HG03565 (cell line): ENCODE measurements around the gene TMEM131.

Experiments
- ATAC-seq: cut with Tn5 transposase; IDR thresholded peaks from one replicate; pipeline ENCODE4 v1.9.1; 2021; ENCODE audit warnings: mild to moderate bottlenecking, moderate library complexity; ENCODE audit not compliant: unreplicated experiment

TMEM131 gene

DNA sequence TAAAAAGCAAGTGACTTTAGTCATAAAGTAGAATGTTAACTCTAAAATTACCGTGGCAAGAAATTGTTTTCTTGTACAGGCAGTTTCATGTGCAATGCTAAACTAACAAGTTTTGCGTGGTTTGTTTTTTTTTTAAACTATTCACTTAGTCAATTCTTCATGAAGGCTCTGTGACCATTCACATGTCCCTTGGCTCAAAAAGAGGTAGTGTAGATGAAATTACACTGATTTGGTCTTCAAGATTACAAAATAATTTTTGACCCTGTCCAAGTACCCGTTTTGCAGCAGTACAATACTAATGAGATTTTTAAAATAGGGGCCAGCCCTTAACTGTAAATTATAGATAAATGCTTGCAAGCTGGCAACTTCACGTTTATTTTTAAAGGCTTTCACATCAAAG is 1.3 kb downstream of the TMEM131 start:
- ATAC-seq = no peak

DNA sequence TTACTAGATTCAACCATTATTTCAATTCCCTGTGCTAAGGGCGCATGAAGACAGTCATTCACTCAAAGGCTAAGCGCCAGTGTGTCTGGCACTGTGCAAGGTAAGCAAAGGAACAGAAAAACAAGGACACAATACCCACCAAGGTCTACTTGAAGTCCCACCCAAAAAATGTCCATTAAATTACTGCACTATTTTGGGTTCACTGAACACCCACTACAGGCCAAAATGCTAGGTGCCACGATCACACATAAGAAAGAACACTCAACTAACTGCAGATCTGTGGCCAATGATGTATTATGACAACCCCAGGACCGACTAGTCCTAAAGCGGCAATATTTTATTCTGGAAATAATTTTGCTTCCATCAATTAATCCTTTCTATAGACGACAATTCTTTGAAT is 1.8 kb downstream of the TMEM131 start:
- ATAC-seq = no peak

DNA sequence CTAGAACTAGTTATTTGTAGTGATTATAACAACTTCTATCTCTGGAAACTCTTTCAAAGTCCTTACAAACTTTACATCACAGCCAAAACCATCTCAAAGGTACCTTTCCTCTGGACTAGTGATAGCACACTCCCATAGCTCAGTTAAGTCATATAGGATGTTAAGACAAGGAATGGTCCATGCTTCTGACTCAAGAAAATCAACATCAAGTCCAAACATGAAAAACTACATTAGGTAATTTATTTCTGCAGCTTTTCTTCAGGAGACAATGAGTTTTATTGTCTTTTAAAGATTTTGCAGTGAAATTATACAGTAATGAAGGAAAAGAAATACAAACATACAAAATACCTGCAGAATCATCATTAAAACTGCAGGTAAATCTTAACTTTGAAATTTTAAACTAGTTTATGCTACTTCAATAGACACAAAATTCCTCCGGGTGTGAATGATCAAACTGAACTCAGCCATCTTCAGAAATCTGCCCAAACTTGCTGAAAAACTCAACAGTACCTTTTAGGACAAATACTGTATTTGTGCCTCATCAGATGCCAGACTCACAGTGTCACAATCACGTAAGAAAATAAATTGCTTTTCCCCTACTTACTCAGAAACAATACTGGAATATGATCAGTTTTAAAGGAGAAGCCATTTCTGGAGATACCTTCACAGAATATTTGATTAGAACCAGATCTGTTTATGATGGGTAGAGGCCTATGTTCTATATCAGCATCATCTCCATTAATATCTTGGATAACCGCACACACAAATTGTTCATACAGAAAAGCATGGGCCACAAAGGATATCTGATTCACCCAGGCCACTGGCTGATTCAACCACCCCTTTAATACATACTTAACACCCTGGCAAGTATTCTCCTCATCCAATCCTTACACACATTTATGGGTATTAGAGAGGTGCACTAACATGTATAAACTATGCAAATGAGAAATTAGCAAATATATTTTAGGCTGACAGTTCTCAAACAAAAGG is 2.6 kb downstream of the TMEM131 start:
- no peak for ATAC-seq

DNA sequence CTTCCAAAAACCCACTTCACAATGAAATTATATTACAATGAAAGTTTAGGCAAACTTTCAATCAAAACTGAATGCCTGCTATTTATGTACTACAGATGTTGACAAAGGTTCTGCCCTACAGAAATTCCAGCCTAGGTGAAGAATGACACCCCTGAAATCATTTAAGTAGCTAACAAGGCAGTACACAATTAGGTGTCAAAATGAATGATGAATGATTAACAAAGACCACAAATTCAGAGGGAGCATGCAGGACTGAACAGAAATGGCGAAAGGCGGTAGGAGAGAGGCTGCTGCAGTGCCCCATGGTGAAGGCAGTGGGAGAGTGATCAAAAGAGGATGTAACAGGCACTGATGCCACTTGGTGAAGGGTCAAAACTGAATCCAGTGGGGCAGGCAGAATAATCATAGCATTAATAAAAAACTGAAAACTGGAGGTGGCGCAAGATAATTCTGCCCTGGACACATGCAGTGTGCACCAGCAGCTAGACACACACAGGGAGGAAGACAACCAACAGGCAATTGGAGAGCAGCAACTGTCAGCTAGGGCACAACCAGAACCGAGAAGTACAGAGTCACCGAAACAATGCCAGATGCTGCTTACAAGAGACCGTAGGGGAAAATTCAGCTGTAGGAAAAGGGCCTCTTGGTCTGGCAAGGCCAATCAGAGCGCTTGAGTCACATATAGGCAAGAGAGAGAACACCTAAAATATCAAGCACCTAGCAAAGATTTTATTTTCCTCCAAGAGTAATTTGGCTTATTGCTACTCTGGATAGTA is 4.5 kb downstream of the TMEM131 start:
- no peak for ATAC-seq

DNA sequence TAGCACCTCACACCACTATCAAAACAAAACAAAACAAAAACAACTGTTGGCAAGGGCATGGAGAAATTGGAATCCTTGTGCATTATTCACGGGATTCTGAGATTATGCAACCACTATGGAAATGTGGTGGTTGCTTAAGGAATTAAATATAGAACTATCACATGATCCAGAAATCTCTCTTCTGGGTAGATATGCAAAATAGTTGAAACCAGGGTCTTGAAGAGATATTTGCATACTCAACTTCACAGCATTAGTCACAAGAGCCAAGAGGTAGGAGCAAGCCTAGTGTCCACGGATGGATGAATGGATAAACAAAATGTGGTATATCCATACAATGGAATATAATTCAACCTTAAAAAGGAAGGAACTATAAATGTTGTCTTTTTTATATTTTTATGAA is 7.0 kb downstream of the TMEM131 start:
- no peak for ATAC-seq

- no peak for ATAC-seq
Observed at GRCh38 chr2:97985998-97986397, 9.8 kb downstream of the TMEM131 start.

DNA sequence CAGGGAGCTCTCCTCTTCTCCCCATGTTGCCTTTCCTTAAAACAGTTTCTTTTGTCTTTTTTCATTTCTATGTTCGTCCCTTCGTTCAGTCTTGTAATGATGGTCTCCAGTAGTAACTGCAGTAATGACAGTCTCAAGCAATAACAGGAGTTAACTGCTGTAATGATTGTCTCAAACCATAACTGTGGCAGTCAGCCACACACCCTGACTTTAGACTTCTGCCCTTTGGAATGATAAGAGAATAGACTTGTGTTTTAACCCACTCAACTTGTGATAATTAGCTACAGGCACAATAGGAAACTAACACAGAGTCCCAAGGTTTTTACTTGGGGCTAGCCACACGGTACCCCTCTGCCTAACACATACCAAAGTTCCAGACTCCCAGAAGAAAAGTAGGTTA is 12.1 kb downstream of the TMEM131 start:
- no peak for ATAC-seq

DNA sequence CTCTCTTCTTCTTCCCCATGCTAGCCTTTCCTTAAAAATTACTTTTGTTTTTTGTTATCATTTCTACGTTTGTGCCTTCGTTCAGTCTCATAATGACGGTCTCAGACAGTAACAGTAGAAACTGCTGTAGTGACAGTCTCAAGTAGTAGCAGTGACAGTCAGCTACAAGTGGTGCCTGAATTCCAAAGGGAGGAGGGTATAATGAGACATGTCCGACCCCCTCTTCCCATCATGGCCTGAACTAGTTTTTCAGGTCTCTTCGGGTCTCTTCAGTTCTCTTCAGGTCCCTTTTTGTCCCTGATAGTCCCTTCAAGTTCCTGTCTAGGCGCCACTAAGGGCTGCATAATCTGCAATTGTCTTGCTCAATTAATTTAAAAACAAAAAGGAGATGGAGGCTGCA is 12.6 kb downstream of the TMEM131 start:
- no peak for ATAC-seq

- no peak for ATAC-seq
Observed at GRCh38 chr2:97982621-97983020, 13.1 kb downstream of the TMEM131 start.

DNA sequence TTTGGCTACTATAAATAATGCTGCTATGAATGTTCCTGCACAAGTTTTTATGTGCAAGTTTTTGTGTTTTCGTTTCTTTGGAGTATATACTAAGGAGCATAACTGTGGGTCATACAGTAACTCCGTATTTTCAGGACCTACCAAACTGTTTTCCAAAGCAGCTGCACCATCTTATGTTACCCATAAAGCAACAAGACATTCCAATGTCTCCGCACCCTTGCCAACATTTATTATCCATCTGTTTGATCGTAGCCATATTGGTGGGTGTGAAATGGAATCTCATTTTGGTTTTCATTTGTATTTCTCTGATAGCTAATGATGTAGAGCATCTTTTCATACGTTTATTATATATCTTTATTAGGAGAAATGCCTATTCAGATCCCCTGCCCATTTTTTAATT is 13.8 kb downstream of the TMEM131 start:
- no peak for ATAC-seq

DNA sequence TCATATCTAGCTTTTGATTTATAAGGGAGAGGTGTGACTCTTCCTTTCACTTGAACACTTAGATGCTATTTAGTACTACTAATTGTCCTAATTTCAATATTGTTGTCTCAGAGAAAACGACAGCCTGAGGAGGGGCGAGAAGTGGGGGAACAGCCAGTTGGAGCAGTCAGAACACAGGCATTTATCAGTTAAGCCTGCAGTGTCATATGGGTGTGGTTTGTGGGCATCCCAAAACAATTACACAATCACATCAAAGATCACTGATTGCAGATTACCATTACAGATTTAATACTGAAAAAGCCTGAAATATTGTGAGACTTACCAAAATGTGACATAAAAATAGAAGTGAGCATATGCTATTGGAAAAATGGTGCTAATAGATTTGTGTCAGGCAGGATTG is 15.8 kb downstream of the TMEM131 start:
- no peak for ATAC-seq

DNA sequence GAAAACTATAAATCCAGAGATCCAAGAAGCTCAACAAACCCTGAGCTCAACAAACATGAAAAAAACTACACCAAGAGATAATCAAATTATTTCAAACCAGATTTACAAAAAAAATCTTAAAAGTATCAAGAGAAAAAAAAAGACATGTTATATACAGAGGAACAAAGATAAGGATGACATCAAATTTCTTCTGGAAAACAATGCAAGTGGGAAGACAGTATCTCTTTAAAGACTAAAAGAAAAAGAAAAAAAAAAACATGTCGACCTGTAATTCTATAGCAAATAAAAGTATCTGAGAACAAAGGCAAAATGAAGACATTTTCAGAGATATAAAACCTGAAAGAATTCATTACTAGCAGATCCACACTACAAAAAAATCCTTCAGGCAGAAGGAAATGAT is 21.3 kb downstream of the TMEM131 start:
- no peak for ATAC-seq

- no peak for ATAC-seq
Observed at GRCh38 chr2:97970293-97971060, 25.3 kb downstream of the TMEM131 start.

DNA sequence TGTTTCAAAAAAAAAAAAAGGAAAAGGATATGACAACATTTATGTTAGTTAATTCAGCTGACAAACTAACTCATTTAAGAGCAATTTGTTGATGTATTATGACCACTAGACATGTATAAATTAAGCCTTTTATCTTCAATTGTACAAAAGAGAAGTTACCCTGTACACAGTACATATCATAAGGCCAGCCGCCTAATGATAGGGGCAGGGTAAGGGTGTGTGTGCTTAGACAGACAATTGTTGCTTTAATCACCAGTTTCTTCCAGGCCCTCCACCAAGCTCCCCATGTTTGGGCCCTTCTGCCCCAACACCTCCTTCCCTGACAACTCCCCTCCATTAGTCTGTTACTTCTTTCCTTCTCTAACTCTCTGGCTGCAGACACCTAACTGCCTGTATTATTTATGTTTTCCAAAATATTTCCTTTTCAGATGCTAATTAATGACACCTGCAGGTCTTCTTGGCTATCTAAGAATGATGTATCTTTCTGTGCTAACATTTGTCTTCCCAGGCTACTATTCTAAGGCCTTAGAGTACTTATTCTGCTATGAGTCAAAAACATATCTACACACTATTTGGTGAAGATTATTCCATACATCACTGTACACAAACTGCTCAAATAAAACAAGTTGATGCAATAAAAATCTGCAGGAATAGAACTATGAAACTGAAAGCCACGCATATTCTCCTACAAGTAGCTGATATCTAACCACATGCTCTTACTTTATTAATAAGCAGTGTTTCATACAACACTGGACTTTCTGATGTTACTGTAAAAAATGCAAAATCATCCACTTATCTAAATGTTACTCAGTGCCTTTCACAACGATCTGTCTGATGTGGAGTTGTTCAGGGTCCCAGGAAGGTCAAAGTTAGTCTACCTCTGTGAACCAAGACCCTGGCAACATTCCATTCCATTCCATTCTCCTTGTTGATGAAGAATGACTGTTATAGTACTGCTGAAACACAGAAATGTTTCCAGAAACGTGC is 26.4 kb downstream of the TMEM131 start:
- ATAC-seq = no peak

- no peak for ATAC-seq
Observed at GRCh38 chr2:97967931-97968627, 27.7 kb downstream of the TMEM131 start.

DNA sequence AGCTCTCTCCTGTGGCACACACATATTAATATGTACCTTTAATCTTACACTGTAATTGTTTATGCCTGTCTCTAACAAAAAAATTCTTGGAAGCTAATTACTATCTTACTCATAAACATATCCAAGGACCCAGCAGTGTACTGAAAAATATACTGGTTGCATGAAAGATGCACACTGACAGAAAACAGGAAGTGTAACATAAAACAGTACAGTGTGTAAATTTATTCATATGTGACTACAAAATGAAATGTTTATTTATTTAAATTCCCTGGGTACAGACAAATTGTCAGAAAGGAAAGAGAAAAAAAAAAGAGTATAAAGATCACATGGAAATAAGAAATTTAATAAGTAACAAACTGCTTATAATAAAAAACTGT is 28.5 kb downstream of the TMEM131 start:
- ATAC-seq = peak; percentile 16

GRCh38 chr2:97966545-97967215 is 29.1 kb downstream of the TMEM131 start:
- peak; percentile 58 for ATAC-seq

GRCh38 chr2:97965116-97965515 is 30.6 kb downstream of the TMEM131 start:
- ATAC-seq = no peak

DNA sequence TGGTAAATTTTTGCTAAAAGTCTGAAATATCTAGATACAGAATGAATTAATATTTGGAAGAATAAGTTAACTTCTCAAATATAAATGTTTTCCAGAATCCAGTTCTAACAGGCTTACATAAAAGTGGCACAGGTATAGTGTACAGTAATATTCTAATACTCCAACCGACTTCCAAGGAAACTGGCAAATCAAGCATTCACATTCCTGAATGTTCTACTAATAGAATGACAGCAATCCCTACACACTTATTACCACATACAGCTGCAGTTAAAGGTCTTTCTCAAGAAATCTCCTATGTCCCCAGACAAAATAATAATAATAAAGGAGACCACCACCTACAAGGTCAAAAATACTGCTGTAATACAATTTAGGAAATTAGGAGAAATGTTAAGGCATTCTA is 31.9 kb downstream of the TMEM131 start:
- no peak for ATAC-seq
